Tibial artery (tissue), 4 donors: ENCODE results near the gene UGT2B7.
"Not testable (repeated sequence)": the region's sequence is repeated elsewhere in the genome, so short reads cannot be mapped to it uniquely, and the experiment has no call there.

Source experiments
- DNase-seq, 2 donors: peaks; one replicate each; pipeline ENCODE4 v3.0.0-alpha.2; 2019
- H3K27ac ChIP-seq, 2 donors: fragments of 200-600 bp; sonication (generic) in 1 of 2; 1 replicate in 1 of 2; 2 replicates in 1 of 2; pipeline ENCODE4 v1.5.1; 2018 to 2019; ENCODE audit warnings: mild to moderate bottlenecking in 1 of 2
- H3K27me3 ChIP-seq, 2 donors: fragments of 200-600 bp; sonication (generic) in 1 of 2; one replicate each; pipeline versions ENCODE4 v1.5.1 to v1.6.0; 2016 to 2019
- H3K36me3 ChIP-seq, 3 donors: fragments of 200-600 bp; sonication (generic) in 2 of 3; one replicate each; pipeline ENCODE4 v1.5.1; 2016 to 2019; ENCODE audit warnings: mild to moderate bottlenecking in 2 of 3
- H3K4me1 ChIP-seq, 4 donors: fragments of 200-600 bp; sonication (generic) in 2 of 4; 1 replicate in 3 of 4; 2 replicates in 1 of 4; pipeline ENCODE4 v1.5.1; 2016 to 2019
- H3K4me3 ChIP-seq, 2 donors: fragments of 200-600 bp; sonication (generic) in 1 of 2; 1 replicate in 1 of 2; 2 replicates in 1 of 2; pipeline ENCODE4 v1.5.1; 2018 to 2019; ENCODE audit warnings: mild to moderate bottlenecking in 2 of 2
- H3K9me3 ChIP-seq, 3 donors: fragments of 200-600 bp; sonication (generic) in 1 of 3; one replicate each; pipeline ENCODE4 v1.5.1; 2016 to 2019
- CTCF ChIP-seq, 2 experiments: fragments of 200-600 bp in 1 of 2; fragments of 450-650 bp in 1 of 2; IDR thresholded peaks; one replicate each; pipeline ENCODE4 v1.5.1; 2017 to 2019; ENCODE audit warnings: antibody characterized with exemption in 2 of 2, mild to moderate bottlenecking in 1 of 2, moderate library complexity in 1 of 2
- intact Hi-C: fragments of 100-400 bp; cut with DNase I; formaldehyde crosslinking; loops from one replicate; pipeline ENCODE4 v1.15.0; 2023; ENCODE audit warnings: low total_unique reads

The UGT2B7 gene

GRCh38 chr4:69104719-69105275 is 8.5 kb downstream of the UGT2B7 start:
- Histone ChIP-seq H3K27me3 (no peaks in the 10 kb centered on the region), H3K27ac (no peak overlapping the region), H3K36me3 (no peaks in the 10 kb centered on the region), H3K4me1 (no peaks in the 10 kb centered on the region), H3K4me3 (no peak overlapping the region), H3K9me3 (no peaks in the 10 kb centered on the region)
- intact Hi-C loops: no loop called here
- TF ChIP-seq CTCF (IDR thresholded peaks at IDR 0.05): no peak
- DNase-seq: no peak

- H3K4me1 ChIP-seq, H3K4me3 ChIP-seq, intact Hi-C loops, H3K9me3 ChIP-seq, H3K27ac ChIP-seq, DNase-seq, H3K36me3 ChIP-seq, H3K27me3 ChIP-seq: not testable (repeated sequence)
Observed at GRCh38 chr4:69115151-69115850, 19.0 kb downstream of the UGT2B7 start.

- Histone ChIP-seq H3K4me3 (no peak overlapping the region), H3K4me1 (no peaks in the 10 kb centered on the region), H3K27ac (no peak overlapping the region), H3K36me3 (no peaks in the 10 kb centered on the region), H3K9me3 (no peaks in the 10 kb centered on the region), H3K27me3 (no peaks in the 10 kb centered on the region)
- DNase-seq: no peak
- no peak for TF ChIP-seq CTCF (IDR thresholded peaks at IDR 0.05)
- intact Hi-C loops: no loop called here
Observed at GRCh38 chr4:69115851-69116213, 19.6 kb downstream of the UGT2B7 start.

- no peaks in the 10 kb centered on the region for H3K27me3 ChIP-seq
- no peaks in the 10 kb centered on the region for H3K4me1 ChIP-seq
- no peak for DNase-seq
- H3K27ac ChIP-seq: no peak overlapping the region
- H3K4me3 ChIP-seq: no peak overlapping the region
- intact Hi-C loops: no loop called here
- no peak for TF ChIP-seq CTCF (IDR thresholded peaks at IDR 0.05)
- no peaks in the 10 kb centered on the region for H3K36me3 ChIP-seq
- H3K9me3 ChIP-seq: no peaks in the 10 kb centered on the region
Observed at GRCh38 chr4:69116645-69117321, 20.5 kb downstream of the UGT2B7 start.

GRCh38 chr4:69120870-69121269 is 24.6 kb downstream of the UGT2B7 start:
- TF ChIP-seq CTCF (IDR thresholded peaks at IDR 0.05): no peak

GRCh38 chr4:69122476-69122875 is 26.2 kb downstream of the UGT2B7 start:
- no peaks in the 10 kb centered on the region for H3K4me1 ChIP-seq
- no peak for DNase-seq
- intact Hi-C loops: no loop called here

More at GRCh38 chr4:69120870-69121269, 24.6 kb downstream of the UGT2B7 start:
- Histone ChIP-seq H3K27ac (no peak overlapping the region), H3K4me1 (no peaks in the 10 kb centered on the region), H3K27me3 (no peaks in the 10 kb centered on the region), H3K4me3 (no peak overlapping the region), H3K9me3 (no peaks in the 10 kb centered on the region), H3K36me3 (no peaks in the 10 kb centered on the region)
- DNase-seq: no peak
- intact Hi-C loops: no loop called here

More at GRCh38 chr4:69122476-69122875, 26.2 kb downstream of the UGT2B7 start:
- H3K27ac ChIP-seq: no peak overlapping the region
- no peak for TF ChIP-seq CTCF (IDR thresholded peaks at IDR 0.05)
- no peak overlapping the region for H3K4me3 ChIP-seq
- H3K27me3 ChIP-seq: no peaks in the 10 kb centered on the region
- H3K36me3 ChIP-seq: no peaks in the 10 kb centered on the region
- H3K9me3 ChIP-seq: no peaks in the 10 kb centered on the region
